ENCODE data around the gene ADRM1. TPM values are rescaled to one million over a fixed set of nuclear protein-coding genes. Genes with fewer than 3 reads are reported as not detected.

ADRM1 gene
- total RNA-seq, 1 donor from 2014 or later = 29.6 TPM

GRCh38 chr20:62280303-62280702, 22.5 kb upstream of the ADRM1 start:
- DNase-seq (ENCODE audit: low spot score) = no peak

DNA sequence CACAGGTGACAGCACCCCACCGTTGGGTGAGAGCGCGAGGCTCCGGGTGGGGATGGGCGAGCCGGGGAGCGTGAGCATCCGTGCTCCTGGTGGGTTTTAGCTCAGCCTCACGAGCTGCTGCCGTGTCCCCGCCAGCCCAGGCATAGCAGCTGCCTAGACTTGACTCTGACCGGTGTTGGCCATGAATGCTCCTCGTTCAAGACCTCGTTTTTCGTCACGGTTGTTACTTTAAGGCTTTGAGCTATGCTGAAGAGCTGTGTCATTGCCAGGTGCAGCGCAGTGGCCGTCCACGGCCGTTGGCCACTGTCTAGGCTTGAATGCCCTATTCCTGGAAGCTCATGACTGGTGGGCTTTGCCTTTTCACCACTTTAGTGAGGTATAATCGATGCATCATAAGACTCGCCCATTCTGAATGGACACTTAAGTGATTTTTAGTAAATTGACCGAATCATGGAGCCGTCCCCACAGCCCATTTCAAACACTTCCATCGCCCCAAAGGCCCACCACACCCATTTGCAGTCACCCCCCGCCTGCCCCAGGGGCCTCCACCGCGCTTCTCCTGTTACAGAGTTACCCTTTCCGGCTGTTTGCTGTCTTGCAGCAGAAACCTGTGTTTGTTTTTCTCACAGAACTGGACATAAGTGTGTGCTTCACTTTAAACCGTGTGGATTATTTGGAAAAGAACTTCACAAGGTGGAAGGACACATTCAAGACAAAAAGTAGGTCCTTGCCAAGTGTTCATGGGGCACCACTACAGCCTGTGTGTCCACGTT, 21.4 kb upstream of the ADRM1 start:
- DNase-seq (ENCODE audit: low spot score) = no peak

- no peak for DNase-seq (ENCODE audit: low spot score)
Measured at GRCh38 chr20:62282103-62282502, 20.7 kb upstream of the ADRM1 start.

DNA sequence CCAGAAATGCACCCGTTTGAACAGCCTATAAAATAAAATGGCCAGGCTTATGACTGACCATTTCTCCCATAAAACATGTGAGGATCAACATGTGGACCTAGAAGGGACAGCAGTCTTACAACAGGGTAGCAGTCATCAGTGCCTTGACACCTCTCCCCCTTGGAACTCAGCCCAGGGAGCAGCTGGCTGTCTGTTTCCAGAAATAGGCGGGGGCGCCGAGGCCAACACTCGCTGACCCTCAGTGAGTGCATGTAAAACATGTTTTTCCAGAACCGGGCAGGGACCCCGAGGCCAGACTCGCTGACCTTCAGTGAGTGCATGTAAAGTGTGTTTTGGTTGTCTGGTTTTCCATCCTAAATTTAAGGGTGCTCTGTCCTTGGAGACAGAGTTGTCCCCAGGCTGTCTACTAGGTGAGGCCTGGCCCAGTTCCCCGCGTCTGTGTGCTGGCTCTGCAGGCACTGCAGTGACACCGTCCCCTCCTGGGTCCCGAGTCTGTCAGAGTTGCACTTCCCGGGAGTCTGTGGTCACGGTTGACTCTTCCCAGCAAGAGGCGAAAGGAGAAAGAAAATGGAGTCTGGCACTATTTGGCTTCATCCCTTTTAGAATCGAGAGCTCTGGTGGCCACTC, 19.8 kb upstream of the ADRM1 start:
- no peak for DNase-seq (ENCODE audit: low spot score)

DNA sequence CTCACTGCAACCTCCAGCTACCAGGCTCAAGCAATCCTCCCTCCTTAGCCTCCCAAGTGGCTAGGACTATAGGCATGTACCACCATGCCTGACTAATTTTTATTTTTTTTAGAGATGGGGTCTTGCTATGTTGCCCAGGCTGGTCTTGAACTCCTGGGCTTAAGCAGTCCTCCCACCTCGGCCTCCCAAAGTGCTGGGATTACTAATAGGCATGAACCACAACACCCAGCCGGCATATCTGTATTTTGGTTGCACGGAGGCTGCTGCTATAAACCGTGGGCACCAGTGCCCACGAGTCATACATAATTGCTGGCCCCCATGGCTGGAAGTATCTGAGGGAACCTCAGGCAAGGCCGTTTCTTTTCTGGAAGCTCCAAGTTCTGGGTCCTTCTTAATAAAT, 18.3 kb upstream of the ADRM1 start:
- no peak for DNase-seq (ENCODE audit: low spot score)

GRCh38 chr20:62285151-62285550, 17.6 kb upstream of the ADRM1 start:
- DNase-seq (ENCODE audit: low spot score) = no peak

DNA sequence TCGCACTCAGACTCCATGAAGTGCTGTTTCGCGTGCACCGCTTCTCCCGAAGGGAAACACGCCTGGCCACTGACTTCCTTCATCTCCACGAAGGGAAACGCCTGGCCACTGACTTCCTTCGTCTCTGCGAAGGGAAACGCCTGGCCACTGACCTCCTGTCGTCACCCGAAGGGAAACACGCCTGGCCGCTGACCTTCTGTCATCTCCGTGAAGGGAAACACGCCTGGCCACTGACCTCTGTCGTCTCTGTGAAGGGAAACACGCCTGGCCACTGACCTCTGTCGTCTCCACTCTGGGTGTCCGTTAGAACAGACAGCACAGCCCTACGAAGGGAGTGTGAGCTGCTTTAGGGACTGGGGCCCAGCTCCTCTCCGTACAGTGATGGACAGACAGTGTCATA, 17.1 kb upstream of the ADRM1 start:
- DNase-seq (ENCODE audit: low spot score) = no peak

DNA sequence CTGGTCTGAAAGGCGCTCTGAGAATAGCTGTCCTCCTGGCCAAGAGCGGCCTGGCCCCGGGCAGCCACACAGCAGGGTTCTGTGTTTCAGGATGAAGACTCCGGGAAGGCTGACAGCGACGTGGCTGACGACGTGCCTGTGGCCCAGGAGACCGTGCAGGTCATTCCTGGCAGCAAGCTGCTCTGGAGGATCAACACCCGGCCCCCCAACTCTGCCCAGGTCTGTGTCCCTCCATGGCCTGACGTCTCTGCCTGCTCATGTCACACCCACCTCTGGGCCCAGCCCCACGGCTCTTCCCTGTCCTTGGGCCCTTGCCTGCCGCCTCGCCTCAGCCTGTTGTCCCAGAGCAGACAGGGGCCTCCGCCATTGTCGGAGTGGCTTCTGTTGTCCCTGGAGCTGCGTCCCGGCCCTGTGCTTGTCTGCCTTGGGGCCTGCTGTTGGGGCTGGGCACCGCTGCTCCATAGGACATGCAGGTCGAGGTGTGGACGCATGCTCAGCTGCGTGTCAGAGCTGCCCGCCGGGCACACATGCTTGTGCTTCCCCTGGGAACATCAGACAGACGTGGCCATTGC, 16.2 kb upstream of the ADRM1 start:
- no peak for DNase-seq (ENCODE audit: low spot score)

- no peak for DNase-seq (ENCODE audit: low spot score)
Measured at GRCh38 chr20:62287129-62287528, 15.7 kb upstream of the ADRM1 start.

- no peak for DNase-seq (ENCODE audit: low spot score)
Measured at GRCh38 chr20:62287759-62288534, 14.8 kb upstream of the ADRM1 start.

DNA sequence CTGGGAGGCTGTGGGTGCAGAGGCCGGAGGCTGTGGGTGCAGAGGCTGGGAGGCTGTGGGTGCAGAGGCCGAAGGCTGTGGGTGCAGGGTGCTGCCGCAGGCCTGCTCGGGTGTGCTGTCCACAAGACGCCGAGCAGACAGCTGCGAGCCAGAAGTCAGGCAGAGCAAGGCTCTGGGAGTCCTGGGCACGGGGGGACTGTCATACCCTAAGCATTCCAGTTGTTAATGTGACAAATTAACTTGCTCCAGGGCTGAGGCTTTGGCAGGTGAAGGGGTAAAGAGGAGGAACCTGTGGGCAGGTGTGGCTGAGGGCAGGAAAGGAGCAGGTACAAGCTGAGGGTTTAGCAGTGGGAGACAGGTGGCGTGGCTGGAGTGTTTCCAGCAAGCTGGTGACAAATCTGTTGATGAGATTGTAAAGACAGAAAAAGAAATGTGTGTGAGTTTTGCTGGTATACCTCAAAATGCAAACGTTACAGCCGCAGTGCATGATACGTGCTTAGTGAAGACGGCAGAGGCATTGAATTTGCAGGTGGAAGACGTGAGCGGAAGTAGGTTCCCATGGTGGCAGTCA, 14.2 kb upstream of the ADRM1 start:
- DNase-seq (ENCODE audit: low spot score) = no peak

DNA sequence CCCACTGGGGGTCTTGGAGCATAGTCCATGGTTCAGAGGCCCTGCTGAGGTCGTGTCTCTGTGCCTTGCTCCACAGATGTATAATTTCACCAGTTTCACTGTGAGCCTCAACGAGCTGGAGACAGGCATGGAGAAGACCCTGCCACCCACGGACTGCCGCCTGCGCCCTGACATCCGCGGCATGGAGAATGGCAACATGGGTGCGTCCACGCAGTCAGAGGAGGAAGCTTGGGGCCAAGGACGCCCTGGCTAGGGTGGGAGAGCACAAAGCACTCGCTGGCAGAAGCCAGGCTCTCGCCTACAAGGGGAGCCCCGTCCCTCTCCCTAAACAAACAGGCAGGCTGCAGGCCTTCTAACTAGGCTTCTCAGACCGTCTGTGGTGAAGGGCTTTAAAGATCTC, 13.7 kb upstream of the ADRM1 start:
- no peak for DNase-seq (ENCODE audit: low spot score)

GRCh38 chr20:62289898-62290297, 12.9 kb upstream of the ADRM1 start:
- DNase-seq (ENCODE audit: low spot score) = no peak

GRCh38 chr20:62291251-62292066, 11.3 kb upstream of the ADRM1 start:
- no peak for DNase-seq (ENCODE audit: low spot score)

DNA sequence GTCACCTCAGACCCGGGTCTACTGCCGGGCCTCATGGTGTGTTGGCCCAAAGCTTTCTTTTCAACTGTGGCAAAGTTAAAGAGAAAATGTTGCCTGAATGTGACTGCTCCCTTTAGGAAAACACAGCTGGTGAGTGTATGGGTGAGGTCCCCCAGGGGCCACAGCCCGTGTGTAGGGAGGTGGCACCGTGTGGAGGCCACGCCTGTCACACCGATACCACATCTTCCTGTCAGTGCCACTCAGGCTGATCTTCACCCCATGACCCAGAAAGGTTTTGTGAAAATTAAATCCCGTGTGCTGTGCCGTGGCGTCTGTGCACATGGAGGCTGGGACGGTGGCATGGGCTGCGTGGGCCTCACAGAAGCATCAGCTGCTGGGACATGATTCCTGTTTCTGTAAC, 10.7 kb upstream of the ADRM1 start:
- DNase-seq (ENCODE audit: low spot score) = no peak

DNA sequence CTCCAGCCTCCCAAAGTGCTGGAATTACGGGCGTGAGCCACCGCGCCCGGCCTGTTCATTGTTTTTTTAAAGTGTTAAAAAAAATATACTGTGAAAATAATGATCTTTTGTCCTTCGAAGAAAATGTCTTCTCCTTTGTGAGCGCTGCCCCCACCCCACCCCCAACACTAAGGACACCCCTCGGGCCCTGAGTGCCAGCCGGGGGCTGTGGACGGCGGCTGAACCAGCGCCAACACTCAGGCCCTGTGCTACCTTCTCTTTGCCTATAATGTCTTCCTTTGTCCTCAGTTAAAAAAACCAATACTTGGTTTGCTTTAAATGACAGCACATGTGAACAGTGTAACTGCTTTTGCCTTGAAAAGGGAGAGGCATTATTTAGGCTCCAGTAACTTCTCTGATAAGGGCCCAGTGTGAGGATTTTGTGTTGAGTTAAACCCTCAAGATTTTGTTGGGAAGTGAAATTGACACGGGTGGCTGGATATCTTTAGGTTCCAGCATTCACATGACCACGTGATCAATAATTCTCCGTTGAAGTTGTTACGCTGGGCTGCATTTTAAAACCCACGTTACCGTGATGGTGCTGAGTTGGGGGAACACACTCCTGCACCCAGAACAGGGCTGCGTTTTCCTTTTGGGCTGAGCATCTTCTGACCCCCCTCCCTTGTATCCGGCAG, 9.5 kb upstream of the ADRM1 start:
- DNase-seq (ENCODE audit: low spot score) = no peak

DNA sequence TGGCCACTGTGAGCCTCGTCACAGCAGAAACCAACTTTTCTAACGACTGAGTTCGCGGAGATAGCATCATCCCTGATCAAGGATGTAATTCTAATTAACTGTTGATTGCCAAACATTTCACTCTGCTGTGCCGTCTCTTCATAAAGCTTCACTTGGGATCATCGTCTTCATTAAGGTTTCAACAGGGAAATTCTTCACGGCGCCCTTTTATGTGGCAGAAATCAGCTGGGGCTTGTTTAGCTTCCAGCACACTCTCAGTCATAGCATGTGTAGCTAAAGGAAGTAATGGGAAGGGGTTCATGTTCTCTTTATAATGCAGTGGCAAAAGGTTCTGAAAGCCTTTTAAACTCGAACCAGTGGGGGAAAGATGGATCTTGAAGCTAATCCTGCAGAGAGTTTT, 8.9 kb upstream of the ADRM1 start:
- DNase-seq (ENCODE audit: low spot score) = no peak

GRCh38 chr20:62294516-62294915, 8.3 kb upstream of the ADRM1 start:
- DNase-seq (ENCODE audit: low spot score) = no peak

- DNase-seq (ENCODE audit: low spot score) = no peak
Measured at GRCh38 chr20:62296724-62297448, 5.9 kb upstream of the ADRM1 start.
